Transverse colon (tissue), 4 donors: ENCODE data around the gene OMA1.

Source experiments
- EP300 ChIP-seq: sonication (generic); formaldehyde crosslinking; IDR thresholded peaks from one replicate; pipeline ENCODE4 v1.6.1; 2017; ENCODE audit warnings: antibody characterized with exemption, low read depth
- POLR2AphosphoS5 ChIP-seq, 3 donors: sonication (generic); formaldehyde crosslinking; IDR thresholded peaks; one replicate each; pipeline ENCODE4 v1.6.1; 2016; ENCODE audit warnings: antibody characterized with exemption in 3 of 3
- TF ChIP-seq, protein P1 (sequence below), 5 experiments: fragments of 200-600 bp in 3 of 5; fragments of 450-650 bp in 2 of 5; sonication (generic) in 3 of 5; IDR thresholded peaks; 1 replicate in 2 of 5; 2 replicates in 3 of 5; pipeline ENCODE4 v1.5.1; 2016 to 2017; ENCODE audit warnings: antibody characterized with exemption in 5 of 5, inconsistent platforms in 3 of 5, mild to moderate bottlenecking in 2 of 5, moderate library complexity in 1 of 5

DNA sequence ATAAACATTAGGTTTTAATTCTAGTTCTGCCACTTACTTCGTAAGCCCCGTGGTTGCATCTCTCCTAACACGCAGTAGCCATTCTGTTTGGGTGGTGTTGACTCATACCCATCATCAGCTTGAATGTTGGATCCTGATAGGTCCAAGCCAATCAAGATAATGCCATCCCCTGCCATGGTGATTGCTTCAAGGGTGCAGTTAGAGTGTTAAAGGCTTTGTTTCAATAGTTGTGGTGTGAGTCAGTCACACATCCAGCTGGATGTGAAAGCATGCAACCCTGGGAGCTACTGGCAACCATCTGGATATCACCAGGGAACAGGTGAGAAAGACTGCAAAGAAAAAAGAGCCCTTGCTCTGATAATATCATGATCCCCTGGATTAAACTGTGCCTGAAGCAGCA is 69.1 kb downstream of the OMA1 start:
- TF ChIP-seq, protein P1, sequence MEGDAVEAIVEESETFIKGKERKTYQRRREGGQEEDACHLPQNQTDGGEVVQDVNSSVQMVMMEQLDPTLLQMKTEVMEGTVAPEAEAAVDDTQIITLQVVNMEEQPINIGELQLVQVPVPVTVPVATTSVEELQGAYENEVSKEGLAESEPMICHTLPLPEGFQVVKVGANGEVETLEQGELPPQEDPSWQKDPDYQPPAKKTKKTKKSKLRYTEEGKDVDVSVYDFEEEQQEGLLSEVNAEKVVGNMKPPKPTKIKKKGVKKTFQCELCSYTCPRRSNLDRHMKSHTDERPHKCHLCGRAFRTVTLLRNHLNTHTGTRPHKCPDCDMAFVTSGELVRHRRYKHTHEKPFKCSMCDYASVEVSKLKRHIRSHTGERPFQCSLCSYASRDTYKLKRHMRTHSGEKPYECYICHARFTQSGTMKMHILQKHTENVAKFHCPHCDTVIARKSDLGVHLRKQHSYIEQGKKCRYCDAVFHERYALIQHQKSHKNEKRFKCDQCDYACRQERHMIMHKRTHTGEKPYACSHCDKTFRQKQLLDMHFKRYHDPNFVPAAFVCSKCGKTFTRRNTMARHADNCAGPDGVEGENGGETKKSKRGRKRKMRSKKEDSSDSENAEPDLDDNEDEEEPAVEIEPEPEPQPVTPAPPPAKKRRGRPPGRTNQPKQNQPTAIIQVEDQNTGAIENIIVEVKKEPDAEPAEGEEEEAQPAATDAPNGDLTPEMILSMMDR (IDR thresholded peaks at IDR 0.05): no peak
- TF ChIP-seq POLR2AphosphoS5 (IDR thresholded peaks at IDR 0.05) (no peak), EP300 (no peak)
